ENCODE data around the gene SPECC1. TPM values are rescaled to one million over a fixed set of nuclear protein-coding genes. Genes with fewer than 3 reads are reported as not detected.
A peak's percentile ranks its signal among the peaks of the same experiment; 100 is the strongest.

SPECC1 gene
- total and polyA plus RNA-seq, 9 of the 15 experiments (the other 6 are each of a cell fraction or from before 2014, with no cell fraction given) = 2.4 to 19.6 (median 14.7) TPM

GRCh38 chr17:19992803-19993713 lies 16.1 kb upstream of the SPECC1 start (continued):
- no peak for TF ChIP-seq RUNX1 (IDR thresholded peaks at IDR 0.05; ENCODE audit: low read depth)
- TF ChIP-seq KAT2B (IDR thresholded peaks at IDR 0.05; ENCODE audit: low read depth, low read length) = no peak
- no peak for TF ChIP-seq ZNF311 (CRISPR knock-in tag; IDR thresholded peaks at IDR 0.05)
- TF ChIP-seq GATAD2B (IDR thresholded peaks at IDR 0.05; ENCODE audit: borderline replicate concordance) = no peak
- TF ChIP-seq, protein P1, sequence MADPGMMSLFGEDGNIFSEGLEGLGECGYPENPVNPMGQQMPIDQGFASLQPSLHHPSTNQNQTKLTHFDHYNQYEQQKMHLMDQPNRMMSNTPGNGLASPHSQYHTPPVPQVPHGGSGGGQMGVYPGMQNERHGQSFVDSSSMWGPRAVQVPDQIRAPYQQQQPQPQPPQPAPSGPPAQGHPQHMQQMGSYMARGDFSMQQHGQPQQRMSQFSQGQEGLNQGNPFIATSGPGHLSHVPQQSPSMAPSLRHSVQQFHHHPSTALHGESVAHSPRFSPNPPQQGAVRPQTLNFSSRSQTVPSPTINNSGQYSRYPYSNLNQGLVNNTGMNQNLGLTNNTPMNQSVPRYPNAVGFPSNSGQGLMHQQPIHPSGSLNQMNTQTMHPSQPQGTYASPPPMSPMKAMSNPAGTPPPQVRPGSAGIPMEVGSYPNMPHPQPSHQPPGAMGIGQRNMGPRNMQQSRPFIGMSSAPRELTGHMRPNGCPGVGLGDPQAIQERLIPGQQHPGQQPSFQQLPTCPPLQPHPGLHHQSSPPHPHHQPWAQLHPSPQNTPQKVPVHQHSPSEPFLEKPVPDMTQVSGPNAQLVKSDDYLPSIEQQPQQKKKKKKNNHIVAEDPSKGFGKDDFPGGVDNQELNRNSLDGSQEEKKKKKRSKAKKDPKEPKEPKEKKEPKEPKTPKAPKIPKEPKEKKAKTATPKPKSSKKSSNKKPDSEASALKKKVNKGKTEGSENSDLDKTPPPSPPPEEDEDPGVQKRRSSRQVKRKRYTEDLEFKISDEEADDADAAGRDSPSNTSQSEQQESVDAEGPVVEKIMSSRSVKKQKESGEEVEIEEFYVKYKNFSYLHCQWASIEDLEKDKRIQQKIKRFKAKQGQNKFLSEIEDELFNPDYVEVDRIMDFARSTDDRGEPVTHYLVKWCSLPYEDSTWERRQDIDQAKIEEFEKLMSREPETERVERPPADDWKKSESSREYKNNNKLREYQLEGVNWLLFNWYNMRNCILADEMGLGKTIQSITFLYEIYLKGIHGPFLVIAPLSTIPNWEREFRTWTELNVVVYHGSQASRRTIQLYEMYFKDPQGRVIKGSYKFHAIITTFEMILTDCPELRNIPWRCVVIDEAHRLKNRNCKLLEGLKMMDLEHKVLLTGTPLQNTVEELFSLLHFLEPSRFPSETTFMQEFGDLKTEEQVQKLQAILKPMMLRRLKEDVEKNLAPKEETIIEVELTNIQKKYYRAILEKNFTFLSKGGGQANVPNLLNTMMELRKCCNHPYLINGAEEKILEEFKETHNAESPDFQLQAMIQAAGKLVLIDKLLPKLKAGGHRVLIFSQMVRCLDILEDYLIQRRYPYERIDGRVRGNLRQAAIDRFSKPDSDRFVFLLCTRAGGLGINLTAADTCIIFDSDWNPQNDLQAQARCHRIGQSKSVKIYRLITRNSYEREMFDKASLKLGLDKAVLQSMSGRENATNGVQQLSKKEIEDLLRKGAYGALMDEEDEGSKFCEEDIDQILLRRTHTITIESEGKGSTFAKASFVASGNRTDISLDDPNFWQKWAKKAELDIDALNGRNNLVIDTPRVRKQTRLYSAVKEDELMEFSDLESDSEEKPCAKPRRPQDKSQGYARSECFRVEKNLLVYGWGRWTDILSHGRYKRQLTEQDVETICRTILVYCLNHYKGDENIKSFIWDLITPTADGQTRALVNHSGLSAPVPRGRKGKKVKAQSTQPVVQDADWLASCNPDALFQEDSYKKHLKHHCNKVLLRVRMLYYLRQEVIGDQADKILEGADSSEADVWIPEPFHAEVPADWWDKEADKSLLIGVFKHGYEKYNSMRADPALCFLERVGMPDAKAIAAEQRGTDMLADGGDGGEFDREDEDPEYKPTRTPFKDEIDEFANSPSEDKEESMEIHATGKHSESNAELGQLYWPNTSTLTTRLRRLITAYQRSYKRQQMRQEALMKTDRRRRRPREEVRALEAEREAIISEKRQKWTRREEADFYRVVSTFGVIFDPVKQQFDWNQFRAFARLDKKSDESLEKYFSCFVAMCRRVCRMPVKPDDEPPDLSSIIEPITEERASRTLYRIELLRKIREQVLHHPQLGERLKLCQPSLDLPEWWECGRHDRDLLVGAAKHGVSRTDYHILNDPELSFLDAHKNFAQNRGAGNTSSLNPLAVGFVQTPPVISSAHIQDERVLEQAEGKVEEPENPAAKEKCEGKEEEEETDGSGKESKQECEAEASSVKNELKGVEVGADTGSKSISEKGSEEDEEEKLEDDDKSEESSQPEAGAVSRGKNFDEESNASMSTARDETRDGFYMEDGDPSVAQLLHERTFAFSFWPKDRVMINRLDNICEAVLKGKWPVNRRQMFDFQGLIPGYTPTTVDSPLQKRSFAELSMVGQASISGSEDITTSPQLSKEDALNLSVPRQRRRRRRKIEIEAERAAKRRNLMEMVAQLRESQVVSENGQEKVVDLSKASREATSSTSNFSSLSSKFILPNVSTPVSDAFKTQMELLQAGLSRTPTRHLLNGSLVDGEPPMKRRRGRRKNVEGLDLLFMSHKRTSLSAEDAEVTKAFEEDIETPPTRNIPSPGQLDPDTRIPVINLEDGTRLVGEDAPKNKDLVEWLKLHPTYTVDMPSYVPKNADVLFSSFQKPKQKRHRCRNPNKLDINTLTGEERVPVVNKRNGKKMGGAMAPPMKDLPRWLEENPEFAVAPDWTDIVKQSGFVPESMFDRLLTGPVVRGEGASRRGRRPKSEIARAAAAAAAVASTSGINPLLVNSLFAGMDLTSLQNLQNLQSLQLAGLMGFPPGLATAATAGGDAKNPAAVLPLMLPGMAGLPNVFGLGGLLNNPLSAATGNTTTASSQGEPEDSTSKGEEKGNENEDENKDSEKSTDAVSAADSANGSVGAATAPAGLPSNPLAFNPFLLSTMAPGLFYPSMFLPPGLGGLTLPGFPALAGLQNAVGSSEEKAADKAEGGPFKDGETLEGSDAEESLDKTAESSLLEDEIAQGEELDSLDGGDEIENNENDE (IDR thresholded peaks at IDR 0.05; ENCODE audit: low read depth, low read length) = no peak
- no peak for TF ChIP-seq ZNF780A (CRISPR knock-in tag; IDR thresholded peaks at IDR 0.05)
- no peak for TF ChIP-seq POLR2AphosphoS2 (IDR thresholded peaks at IDR 0.05; ENCODE audit: low read length)
- TF ChIP-seq VEZF1 (CRISPR knock-in tag; IDR thresholded peaks at IDR 0.05) = no peak
- TF ChIP-seq GABPA (tag; conservative IDR thresholded peaks at IDR 0.05; ENCODE audit: low read depth) = no peak
- TF ChIP-seq FOXK2 (conservative IDR thresholded peaks at IDR 0.05 in 1 of 2, IDR thresholded peaks at IDR 0.05 in 1 of 2; ENCODE audit: low read depth in 2 of 2) = no peak
- no peak for TF ChIP-seq POLR2AphosphoS5 (IDR thresholded peaks at IDR 0.05; ENCODE audit: control insufficient read depth, insufficient read depth, low read depth, low read length)
- peak; percentile 87 for TF ChIP-seq CEBPG (CRISPR knock-in tag; IDR thresholded peaks at IDR 0.05)
- peak; percentile 59 to 80; a peak in 3 of 4 replicates for TF ChIP-seq CEBPG (tag; conservative IDR thresholded peaks at IDR 0.05 in 1 of 2, IDR thresholded peaks at IDR 0.05 in 1 of 2)
